HK-2 (cell line): ENCODE results near the gene SSX2.
"Not testable (repeated sequence)": the region's sequence is repeated elsewhere in the genome, so short reads cannot be mapped to it uniquely, and the experiment has no call there.

ENCODE experiments used
- DNase-seq: peaks from one replicate; pipeline ENCODE4 v3.0.0-alpha.2; 2018; ENCODE audit not compliant: unreplicated experiment

Gene SSX2, protein sequence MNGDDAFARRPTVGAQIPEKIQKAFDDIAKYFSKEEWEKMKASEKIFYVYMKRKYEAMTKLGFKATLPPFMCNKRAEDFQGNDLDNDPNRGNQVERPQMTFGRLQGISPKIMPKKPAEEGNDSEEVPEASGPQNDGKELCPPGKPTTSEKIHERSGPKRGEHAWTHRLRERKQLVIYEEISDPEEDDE

DNA sequence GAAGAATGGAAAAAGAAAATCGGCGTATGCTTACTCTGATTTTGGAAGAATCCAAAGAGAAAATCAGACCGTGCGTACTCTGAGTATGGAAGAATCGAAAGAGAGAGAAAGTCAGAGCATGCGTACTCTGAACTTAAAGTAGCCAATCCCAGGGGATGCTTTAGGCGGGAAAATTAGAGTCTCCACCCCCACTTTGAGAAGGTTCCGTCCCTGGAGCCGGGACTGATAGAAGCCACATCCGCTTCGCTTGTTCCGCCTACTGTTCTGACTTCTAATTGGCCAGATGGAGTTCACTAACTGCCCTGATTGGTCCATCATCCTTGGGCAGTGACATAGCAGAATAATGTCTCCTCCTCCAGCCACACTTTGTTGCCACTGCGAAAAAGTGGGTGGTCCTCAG lies at the start of gene SSX2:
Gene SSX2 (minus strand): TSS at position 101 of the 400 bp plus-strand sequence. CDS start 1,429 bp downstream, outside the sequence.
- DNase-seq, result not testable (repeated sequence)

DNA sequence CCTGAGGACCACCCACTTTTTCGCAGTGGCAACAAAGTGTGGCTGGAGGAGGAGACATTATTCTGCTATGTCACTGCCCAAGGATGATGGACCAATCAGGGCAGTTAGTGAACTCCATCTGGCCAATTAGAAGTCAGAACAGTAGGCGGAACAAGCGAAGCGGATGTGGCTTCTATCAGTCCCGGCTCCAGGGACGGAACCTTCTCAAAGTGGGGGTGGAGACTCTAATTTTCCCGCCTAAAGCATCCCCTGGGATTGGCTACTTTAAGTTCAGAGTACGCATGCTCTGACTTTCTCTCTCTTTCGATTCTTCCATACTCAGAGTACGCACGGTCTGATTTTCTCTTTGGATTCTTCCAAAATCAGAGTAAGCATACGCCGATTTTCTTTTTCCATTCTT lies 44.0 kb upstream of the SSX2 start, which contains the start of gene SSX2B:
Gene SSX2B (plus strand): TSS at position 301 of the 400 bp plus-strand sequence. CDS start 1,429 bp downstream, outside the sequence.
- DNase-seq, result not testable (repeated sequence)

DNA sequence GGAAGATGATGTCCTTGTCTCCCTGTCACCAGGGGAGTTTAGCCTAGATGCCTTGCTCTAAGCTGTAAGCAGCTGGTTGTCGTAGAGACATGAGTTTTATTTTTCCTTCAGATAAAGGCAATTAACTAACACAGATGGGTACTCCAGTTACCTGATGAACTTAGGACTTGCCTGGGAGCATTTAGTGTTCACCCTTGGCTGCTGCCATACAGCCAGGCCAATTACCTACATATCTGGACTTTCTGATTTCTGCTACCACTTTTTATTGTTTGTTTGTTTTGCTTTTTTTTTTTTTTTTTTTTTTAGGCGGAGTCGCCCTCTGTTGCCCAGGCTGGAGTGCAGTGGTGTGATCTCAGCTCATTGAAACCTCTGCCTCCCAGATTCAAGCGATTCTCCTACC lies 14.9 kb downstream of the SSX2 start:
- not testable (repeated sequence) for DNase-seq

DNA sequence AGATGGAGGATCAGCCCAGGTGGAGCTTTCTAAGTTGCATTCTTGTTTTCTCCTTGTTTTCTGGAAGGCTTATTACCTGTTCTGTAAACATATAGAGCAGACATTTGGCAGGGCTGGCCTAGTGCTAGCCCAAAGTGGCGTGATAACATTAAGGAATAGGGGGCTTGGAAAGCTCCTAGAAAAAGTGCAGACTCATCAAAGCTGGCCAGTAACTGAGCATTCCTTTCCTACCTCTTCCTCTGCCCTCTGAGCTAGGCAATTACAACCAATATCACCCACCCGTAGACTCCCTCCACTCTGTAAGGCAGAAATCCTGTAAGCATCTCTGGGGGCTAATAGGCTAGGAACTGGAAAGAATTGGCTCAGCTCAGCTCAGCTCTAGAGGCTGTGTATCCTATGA lies 44.8 kb downstream of the SSX2 start:
- DNase-seq, result not testable (repeated sequence)

DNA sequence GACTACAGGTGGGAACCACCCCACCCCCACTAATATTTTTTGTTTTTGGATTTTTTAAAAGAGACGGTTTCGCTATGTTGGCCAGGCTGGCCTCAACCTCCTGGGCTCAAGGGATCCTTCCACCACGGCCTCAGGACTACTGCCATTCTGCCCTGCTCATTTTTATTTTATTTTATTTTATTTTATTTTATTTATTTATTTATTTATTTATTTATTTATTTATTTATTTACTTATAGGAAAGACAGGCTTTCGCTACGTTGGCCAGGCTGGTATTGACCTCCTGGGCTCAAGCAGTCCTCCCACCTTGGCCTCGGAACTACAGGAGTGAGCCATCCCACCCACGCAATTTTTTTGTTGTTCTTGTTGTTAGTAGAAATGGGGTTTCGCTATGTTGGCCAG lies 51.5 kb downstream of the SSX2 start:
- not testable (repeated sequence) for DNase-seq

DNA sequence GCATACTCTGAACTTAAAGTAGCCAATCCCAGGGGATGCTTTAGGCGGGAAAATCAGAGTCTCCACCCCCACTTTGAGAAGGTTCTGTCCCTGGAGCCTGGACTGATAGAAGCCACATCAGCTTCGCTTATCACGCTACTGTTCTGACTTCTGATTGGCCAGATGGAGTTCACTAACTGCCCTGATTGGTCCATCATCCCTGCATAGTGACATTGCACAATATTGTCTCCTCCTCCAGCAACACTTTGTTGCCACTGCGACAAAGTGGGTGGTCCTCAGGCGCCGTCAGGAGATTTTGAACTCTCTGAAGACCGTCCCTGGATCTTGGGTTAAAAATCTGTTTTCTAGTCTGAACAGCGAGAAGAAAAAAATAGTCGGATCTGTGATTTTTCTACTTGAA lies 52.2 kb downstream of the SSX2 start, which contains the start of gene SSX7:
Gene SSX7 (minus strand): TSS at position 101 of the 400 bp plus-strand sequence. CDS start 1,428 bp downstream, outside the sequence.
- DNase-seq, result not testable (repeated sequence)

DNA sequence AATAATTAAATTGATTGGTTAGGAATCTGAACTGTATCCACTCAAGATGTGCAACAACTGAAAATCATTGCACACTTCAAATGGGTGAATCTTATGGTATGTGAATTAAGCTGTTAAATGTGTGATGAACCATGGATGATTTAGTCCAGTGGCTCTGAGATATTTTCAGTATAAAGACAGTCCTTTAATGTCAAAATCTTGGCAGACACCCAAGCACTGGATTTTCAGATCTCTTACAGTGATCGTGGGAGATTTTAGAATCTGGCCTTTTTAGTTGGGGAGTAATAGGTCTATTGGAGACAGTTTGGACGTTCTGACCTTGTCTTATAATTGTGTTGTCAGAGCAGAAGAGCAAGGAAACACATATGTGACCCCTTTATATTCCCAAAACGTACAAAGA lies 56.3 kb downstream of the SSX2 start:
- not testable (repeated sequence) for DNase-seq

DNA sequence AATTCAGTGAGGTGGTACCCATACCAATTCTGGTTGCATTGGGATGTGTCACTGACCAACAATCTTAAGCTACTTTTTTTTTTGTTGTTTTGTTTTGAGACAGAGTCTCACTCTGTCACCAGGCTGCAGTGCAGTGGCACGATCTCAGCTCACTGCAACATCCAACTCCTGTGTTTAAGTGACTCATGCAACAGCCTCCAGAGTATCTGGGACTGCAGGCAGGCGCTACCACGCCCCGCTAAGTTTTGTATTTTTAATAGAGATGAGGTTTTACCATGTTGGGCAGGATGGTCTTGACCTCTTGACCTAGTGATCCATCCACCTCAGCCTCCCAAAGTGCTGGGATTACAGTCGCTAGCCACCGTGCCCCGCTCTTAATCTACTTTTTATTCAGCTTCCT lies 58.0 kb downstream of the SSX2 start:
- peak; percentile 4 for DNase-seq
